Measurements from ENCODE around the gene DACT3.

- no peak for TF ChIP-seq CTCF (IDR thresholded peaks at IDR 0.05)
- TF ChIP-seq POLR2A (IDR thresholded peaks at IDR 0.05): no peak
- no peak for TF ChIP-seq POLR2AphosphoS5 (IDR thresholded peaks at IDR 0.05)
These were observed 57.2 kb downstream of the DACT3 start for GRCh38 chr19:46603752-46604231.

Data from upper lobe of left lung (tissue), 4 donors.